Caco-2 (cell line): ENCODE data around the gene SPATA22. TPM values are rescaled to one million over a fixed set of nuclear protein-coding genes. Genes with fewer than 3 reads are reported as not detected.
"Not testable (repeated sequence)": the region's sequence is repeated elsewhere in the genome, so short reads cannot be mapped to it uniquely, and the experiment has no call there.

ENCODE experiments used
- BruUV-seq: library from RNA; stranded (reverse); fragments of 400-500 nt; replicated peaks from 2 replicates; lab custom pipeline; 2021; lab: Mats Ljungman, UMichigan
- CTCF ChIA-PET: fragments of 300-600 bp; sonication (Branson Sonifier 250); formaldehyde crosslinking; loops from one replicate; lab custom pipeline; 2022; ENCODE audit warnings: antibody characterized with exemption; lab: Charles Lee
- POLR2A ChIA-PET: fragments of 300-600 bp; sonication (Branson Sonifier 250); formaldehyde crosslinking; loops from one replicate; lab custom pipeline; 2022; ENCODE audit warnings: antibody characterized with exemption; lab: Charles Lee
- DNase-seq, 2 experiments: peaks; one replicate each; pipeline versions ENCODE4 v3.0.0 to v3.0.0-alpha.2; 2020 to 2022
- H3K27me3 ChIP-seq: replicated peaks from 2 replicates; pipeline ENCODE4 v1.6.0; 2011; ENCODE audit warnings: low read length; ENCODE audit not compliant: control insufficient read depth, insufficient read depth
- H3K36me3 ChIP-seq: 2 replicates; pipeline ENCODE4 v1.5.1; 2011; ENCODE audit warnings: low read length; ENCODE audit not compliant: control insufficient read depth, insufficient read depth
- H3K4me1 ChIP-seq: fragments of 250-450 bp; sonication (Bioruptor Pico); 2 replicates; pipeline ENCODE4 v1.5.1; 2020; ENCODE audit warnings: mild to moderate bottlenecking
- H3K4me3 ChIP-seq: 2 replicates; pipeline ENCODE4 v1.5.1; 2011; ENCODE audit warnings: low read depth, mild to moderate bottlenecking, control low read depth, low read length
- H3K9me3 ChIP-seq: fragments of 250-450 bp; sonication (Bioruptor Pico); 2 replicates; pipeline ENCODE4 v1.5.1; 2020; ENCODE audit warnings: mild to moderate bottlenecking, moderate library complexity
- H3K27ac Mint-ChIP-seq: one replicate; pipeline ENCODE4 v1.8.0; 2022; ENCODE audit warnings: mixed read lengths; ENCODE audit not compliant: unreplicated experiment
- H3K27me3 Mint-ChIP-seq: one replicate; pipeline ENCODE4 v1.8.0; 2022; ENCODE audit warnings: mixed read lengths; ENCODE audit not compliant: insufficient read depth, unreplicated experiment
- H3K36me3 Mint-ChIP-seq: one replicate; pipeline ENCODE4 v1.8.0; 2022; ENCODE audit warnings: mild to moderate bottlenecking, mixed read lengths; ENCODE audit not compliant: insufficient read depth, unreplicated experiment
- H3K4me1 Mint-ChIP-seq: one replicate; pipeline ENCODE4 v1.8.0; 2022; ENCODE audit warnings: low read depth, mixed read lengths; ENCODE audit not compliant: unreplicated experiment
- H3K4me3 Mint-ChIP-seq: one replicate; pipeline ENCODE4 v1.8.0; 2022; ENCODE audit warnings: mild to moderate bottlenecking, moderate library complexity, mixed read lengths; ENCODE audit not compliant: unreplicated experiment
- H3K9me3 Mint-ChIP-seq: one replicate; pipeline ENCODE4 v1.8.0; 2022; ENCODE audit warnings: mixed read lengths; ENCODE audit not compliant: unreplicated experiment
- intact Hi-C: fragments of 100-400 bp; cut with micrococcal nuclease; formaldehyde crosslinking; loops from one replicate; pipeline ENCODE4 v1.10.0; 2022; ENCODE audit not compliant: unreplicated experiment
- total RNA-seq: library from RNA; stranded (reverse); gene quantifications from 2 replicates; pipeline ENCODE4 v1.2.3, GENCODE V29; 2022
- TF ChIP-seq, protein P1 (sequence below), 2 experiments: fragments of 200-600 bp in 1 of 2; IDR thresholded peaks; 1 replicate in 1 of 2; 2 replicates in 1 of 2; pipeline versions ENCODE4 v1.5.1 to v1.8.0; 2011 to 2022; ENCODE audit warnings: antibody characterized with exemption in 1 of 2, control low read depth in 1 of 2, inconsistent platforms in 1 of 2, low read depth in 1 of 2, low read length in 1 of 2, mild to moderate bottlenecking in 1 of 2, moderate library complexity in 1 of 2; ENCODE audit not compliant: insufficient read depth in 1 of 2, severe bottlenecking in 1 of 2, unreplicated experiment in 1 of 2

The SPATA22 gene
- total RNA-seq, 1 experiment from 2014 or later = not detected

DNA sequence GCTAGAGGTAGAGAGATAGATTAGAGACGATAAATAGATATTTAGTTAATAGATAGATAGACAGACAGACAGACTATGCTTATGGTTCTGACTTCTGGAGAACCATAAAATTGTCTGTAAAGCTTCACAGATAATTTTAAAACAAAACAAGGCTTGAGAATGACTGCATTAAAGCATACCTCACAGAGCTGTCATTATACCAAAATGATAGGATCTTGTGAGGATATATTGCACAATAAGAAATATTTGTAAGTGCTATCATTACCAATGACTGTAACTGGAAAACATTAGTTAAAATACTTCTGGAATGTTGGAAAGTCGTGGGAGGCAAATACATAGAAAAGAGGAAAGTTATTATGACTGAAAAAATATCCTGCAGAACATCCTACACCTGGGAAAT, 69.8 kb downstream of the SPATA22 start:
- POLR2A ChIA-PET = no interaction called here

DNA sequence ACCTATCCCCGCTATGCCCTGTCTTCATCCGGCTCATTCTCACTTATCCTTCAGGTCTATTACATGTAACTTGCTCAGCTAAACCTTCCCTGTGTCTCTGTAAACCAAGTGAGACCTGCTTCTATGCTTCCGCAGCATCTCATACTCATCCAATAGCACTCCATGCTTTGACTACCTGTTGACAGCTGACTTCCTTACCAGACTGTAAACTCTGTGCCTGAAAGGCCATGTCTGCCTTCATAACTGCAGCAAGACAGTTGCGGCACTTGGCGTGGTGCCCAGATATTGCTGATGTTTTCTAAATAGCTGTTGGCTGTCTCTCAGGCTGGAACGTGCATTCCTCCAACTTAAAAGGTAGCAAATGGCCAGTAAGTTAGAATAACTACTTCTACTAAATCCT, 71.6 kb downstream of the SPATA22 start:
- peaks cover 15% of the 10 kb centered on the region for H3K27me3 Mint-ChIP-seq
- H3K9me3 Mint-ChIP-seq = peaks cover 10% of the 10 kb centered on the region
- intact Hi-C loops = no loop called here
- no peaks in the 10 kb centered on the region for H3K4me1 Mint-ChIP-seq
- BruUV-seq = no TSS peak
- Histone ChIP-seq H3K9me3 (no peaks in the 10 kb centered on the region), H3K27me3 (no peaks in the 10 kb centered on the region), H3K4me3 (no peak overlapping the region), H3K36me3 (no peaks in the 10 kb centered on the region), H3K4me1 (no peaks in the 10 kb centered on the region)
- no peaks in the 10 kb centered on the region for H3K36me3 Mint-ChIP-seq
- H3K27ac Mint-ChIP-seq = no peak overlapping the region
- no peak for DNase-seq
- no peak overlapping the region for H3K4me3 Mint-ChIP-seq
- ChIA-PET POLR2A (no interaction called here), CTCF (no interaction called here)
- TF ChIP-seq, protein P1, sequence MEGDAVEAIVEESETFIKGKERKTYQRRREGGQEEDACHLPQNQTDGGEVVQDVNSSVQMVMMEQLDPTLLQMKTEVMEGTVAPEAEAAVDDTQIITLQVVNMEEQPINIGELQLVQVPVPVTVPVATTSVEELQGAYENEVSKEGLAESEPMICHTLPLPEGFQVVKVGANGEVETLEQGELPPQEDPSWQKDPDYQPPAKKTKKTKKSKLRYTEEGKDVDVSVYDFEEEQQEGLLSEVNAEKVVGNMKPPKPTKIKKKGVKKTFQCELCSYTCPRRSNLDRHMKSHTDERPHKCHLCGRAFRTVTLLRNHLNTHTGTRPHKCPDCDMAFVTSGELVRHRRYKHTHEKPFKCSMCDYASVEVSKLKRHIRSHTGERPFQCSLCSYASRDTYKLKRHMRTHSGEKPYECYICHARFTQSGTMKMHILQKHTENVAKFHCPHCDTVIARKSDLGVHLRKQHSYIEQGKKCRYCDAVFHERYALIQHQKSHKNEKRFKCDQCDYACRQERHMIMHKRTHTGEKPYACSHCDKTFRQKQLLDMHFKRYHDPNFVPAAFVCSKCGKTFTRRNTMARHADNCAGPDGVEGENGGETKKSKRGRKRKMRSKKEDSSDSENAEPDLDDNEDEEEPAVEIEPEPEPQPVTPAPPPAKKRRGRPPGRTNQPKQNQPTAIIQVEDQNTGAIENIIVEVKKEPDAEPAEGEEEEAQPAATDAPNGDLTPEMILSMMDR (IDR thresholded peaks at IDR 0.05; ENCODE audit: insufficient read depth in 1 of 2, low read depth in 1 of 2, low read length in 1 of 2, severe bottlenecking in 1 of 2, unreplicated experiment in 1 of 2) = no peak

More for the DNA sequence above, 69.8 kb downstream of the SPATA22 start:
- BruUV-seq = no TSS peak
- TF ChIP-seq, protein P1 (IDR thresholded peaks at IDR 0.05; ENCODE audit: insufficient read depth in 1 of 2, low read depth in 1 of 2, low read length in 1 of 2, severe bottlenecking in 1 of 2, unreplicated experiment in 1 of 2) = no peak
- H3K4me1 ChIP-seq = no peaks in the 10 kb centered on the region
- H3K4me3 Mint-ChIP-seq = no peak overlapping the region
- no peak overlapping the region for H3K4me3 ChIP-seq
- H3K27ac Mint-ChIP-seq = no peak overlapping the region
- intact Hi-C loops = no loop called here
- no peaks in the 10 kb centered on the region; the same call in 1 of the 2 replicates for H3K9me3 ChIP-seq
- DNase-seq = no peak
- CTCF ChIA-PET = no interaction called here
- no peaks in the 10 kb centered on the region for H3K4me1 Mint-ChIP-seq
- H3K36me3 ChIP-seq = no peaks in the 10 kb centered on the region
- no peaks in the 10 kb centered on the region for H3K36me3 Mint-ChIP-seq
- H3K9me3 Mint-ChIP-seq = peaks cover 17% of the 10 kb centered on the region
- H3K27me3 ChIP-seq = no peaks in the 10 kb centered on the region
- H3K27me3 Mint-ChIP-seq = peaks cover 18% of the 10 kb centered on the region

DNA sequence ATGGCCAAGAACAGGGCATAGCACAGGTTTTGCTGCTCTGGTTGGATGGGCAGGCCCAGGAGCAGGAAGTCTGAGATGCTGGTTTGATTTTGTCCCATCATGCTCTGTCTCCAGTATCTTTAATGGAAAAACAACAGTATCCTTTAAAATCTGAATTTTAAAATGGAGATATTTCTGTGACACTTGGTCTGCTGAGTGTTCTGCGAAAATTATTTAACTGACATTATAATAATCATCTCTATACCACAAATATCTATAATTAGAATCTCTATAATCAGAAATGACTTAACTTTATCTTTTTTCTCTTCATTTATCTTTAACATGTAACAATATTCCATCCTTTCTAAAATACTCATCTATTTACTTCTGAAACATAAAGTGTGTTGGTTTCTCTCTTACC, 73.3 kb downstream of the SPATA22 start, which contains the start of gene OR1E1:
Gene OR1E1, minus strand, starts transcription at position 101 of the 400 bp plus-strand sequence. Its CDS starts 0 bp downstream, at position 101.
- BruUV-seq = no TSS peak
- ChIA-PET CTCF (no interaction called here), POLR2A (no interaction called here)
- Mint-ChIP-seq H3K4me1 (no peaks in the 10 kb centered on the region), H3K9me3 (peaks cover 10% of the 10 kb centered on the region), H3K4me3 (no peak within 1 kb of the TSS), H3K36me3 (no peaks in the 10 kb centered on the region), H3K27ac (no peak within 1 kb of the TSS), H3K27me3 (peaks cover 19% of the 10 kb centered on the region)
- no peaks in the 10 kb centered on the region for H3K9me3 ChIP-seq
- no peaks in the 10 kb centered on the region for H3K27me3 ChIP-seq
- H3K4me1 ChIP-seq = no peaks in the 10 kb centered on the region
- intact Hi-C loops = no loop called here
- DNase-seq = no peak
- TF ChIP-seq, protein P1 (IDR thresholded peaks at IDR 0.05; ENCODE audit: insufficient read depth in 1 of 2, low read depth in 1 of 2, low read length in 1 of 2, severe bottlenecking in 1 of 2, unreplicated experiment in 1 of 2) = no peak
- no peaks in the 10 kb centered on the region for H3K36me3 ChIP-seq
- no peak within 1 kb of the TSS for H3K4me3 ChIP-seq

DNA sequence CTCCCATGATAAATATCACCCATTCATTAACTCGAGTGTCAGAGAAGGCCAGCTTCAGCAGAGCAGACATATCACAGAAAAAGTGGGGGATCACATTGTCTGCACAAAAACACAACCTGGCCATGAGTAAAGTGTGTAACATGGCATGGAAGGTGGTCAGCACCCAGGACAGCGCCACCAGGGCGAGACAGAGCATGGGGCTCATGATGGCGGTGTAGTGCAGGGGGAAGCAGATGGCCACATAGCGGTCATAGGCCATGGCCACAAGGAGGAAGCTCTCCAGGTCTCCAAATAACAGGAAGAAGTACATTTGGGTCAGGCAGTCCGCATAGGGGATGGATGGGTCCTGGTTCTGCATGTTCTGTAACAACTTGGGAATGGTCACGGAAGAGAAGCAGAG, 73.8 kb downstream of the SPATA22 start:
- Mint-ChIP-seq H3K27me3 (peaks cover 19% of the 10 kb centered on the region), H3K9me3 (peaks cover 10% of the 10 kb centered on the region)
- H3K4me1 Mint-ChIP-seq, BruUV-seq, H3K36me3 ChIP-seq, H3K27me3 ChIP-seq, POLR2A ChIA-PET, intact Hi-C loops, H3K4me3 Mint-ChIP-seq, CTCF ChIA-PET, H3K9me3 ChIP-seq, H3K36me3 Mint-ChIP-seq, H3K4me1 ChIP-seq, H3K27ac Mint-ChIP-seq, H3K4me3 ChIP-seq: not testable (repeated sequence)
- DNase-seq = peak; percentile 52 to 66
